Karpas-422 (cell line): ENCODE results near the gene NREP. TPM values are rescaled to one million over a fixed set of nuclear protein-coding genes. Genes with fewer than 3 reads are reported as not detected.

Experiments
- DNase-seq: peaks from one replicate; pipeline ENCODE4 v3.0.0-alpha.2; 2015
- H2AFZ ChIP-seq: fragments of 200-600 bp; sonication (generic); 2 replicates; pipeline ENCODE4 v1.6.1; 2014; ENCODE audit warnings: antibody characterized with exemption, low read length, mixed read lengths
- H3K27ac ChIP-seq: fragments of 200-600 bp; sonication (generic); 2 replicates; pipeline ENCODE4 v1.5.1; 2014; ENCODE audit warnings: mild to moderate bottlenecking, low read length, moderate library complexity
- H3K27me3 ChIP-seq: fragments of 200-600 bp; sonication (generic); 2 replicates; pipeline ENCODE4 v1.6.1; 2014; ENCODE audit warnings: low read length, mixed read lengths
- H3K36me3 ChIP-seq: fragments of 200-600 bp; sonication (generic); 2 replicates; pipeline ENCODE4 v1.6.1; 2014; ENCODE audit warnings: low read length, mixed read lengths; ENCODE audit not compliant: insufficient read depth
- H3K4me1 ChIP-seq: fragments of 200-600 bp; sonication (generic); 2 replicates; pipeline ENCODE4 v1.6.1; 2014; ENCODE audit warnings: mild to moderate bottlenecking, low read length, mixed read lengths
- H3K4me2 ChIP-seq: fragments of 200-600 bp; sonication (generic); 2 replicates; pipeline ENCODE4 v1.6.1; 2014; ENCODE audit warnings: low read length, low read depth, mild to moderate bottlenecking; ENCODE audit not compliant: poor library complexity, severe bottlenecking
- H3K4me3 ChIP-seq: fragments of 200-600 bp; sonication (generic); 2 replicates; pipeline ENCODE4 v1.5.1; 2014; ENCODE audit warnings: mild to moderate bottlenecking, antibody characterized with exemption, low read length, mixed read lengths
- H3K79me2 ChIP-seq: fragments of 200-600 bp; sonication (generic); 2 replicates; pipeline ENCODE4 v1.6.1; 2014; ENCODE audit warnings: mild to moderate bottlenecking, low read length, mixed read lengths
- H3K9ac ChIP-seq: fragments of 200-600 bp; sonication (generic); 2 replicates; pipeline ENCODE4 v1.6.0; 2014; ENCODE audit warnings: low read length
- H3K9me2 ChIP-seq: fragments of 200-600 bp; sonication (generic), shearing (Covaris generic); replicated peaks from 2 replicates; pipeline ENCODE4 v1.6.0; 2014; ENCODE audit warnings: mild to moderate bottlenecking, low read length, moderate library complexity; ENCODE audit not compliant: insufficient read depth
- H3K9me3 ChIP-seq: fragments of 300-700, 200-600 bp; sonication (generic); 2 replicates; pipeline ENCODE4 v1.6.1; 2014; ENCODE audit warnings: low read length, mixed read lengths
- H4K20me1 ChIP-seq: fragments of 200-600 bp; sonication (generic); 2 replicates; pipeline ENCODE4 v1.6.1; 2014; ENCODE audit warnings: mild to moderate bottlenecking, antibody characterized with exemption, low read length, low read depth; ENCODE audit not compliant: insufficient read depth
- small RNA-seq: library from RNA; depleted of rRNA; stranded (forward); fragments of <200 nt; gene quantifications from one replicate; pipeline ENCODE3, GENCODE V24; 2014
- total RNA-seq: library from RNA; depleted of rRNA; stranded (reverse); fragments of >200 nt; shearing (Covaris generic); gene quantifications from 2 replicates; pipeline ENCODE4 v1.2.3, GENCODE V29; 2014; ENCODE audit warnings: low replicate concordance; rRNA removed

The NREP gene
- total RNA-seq, 1 experiment from 2014 or later = 5.8 TPM

DNA sequence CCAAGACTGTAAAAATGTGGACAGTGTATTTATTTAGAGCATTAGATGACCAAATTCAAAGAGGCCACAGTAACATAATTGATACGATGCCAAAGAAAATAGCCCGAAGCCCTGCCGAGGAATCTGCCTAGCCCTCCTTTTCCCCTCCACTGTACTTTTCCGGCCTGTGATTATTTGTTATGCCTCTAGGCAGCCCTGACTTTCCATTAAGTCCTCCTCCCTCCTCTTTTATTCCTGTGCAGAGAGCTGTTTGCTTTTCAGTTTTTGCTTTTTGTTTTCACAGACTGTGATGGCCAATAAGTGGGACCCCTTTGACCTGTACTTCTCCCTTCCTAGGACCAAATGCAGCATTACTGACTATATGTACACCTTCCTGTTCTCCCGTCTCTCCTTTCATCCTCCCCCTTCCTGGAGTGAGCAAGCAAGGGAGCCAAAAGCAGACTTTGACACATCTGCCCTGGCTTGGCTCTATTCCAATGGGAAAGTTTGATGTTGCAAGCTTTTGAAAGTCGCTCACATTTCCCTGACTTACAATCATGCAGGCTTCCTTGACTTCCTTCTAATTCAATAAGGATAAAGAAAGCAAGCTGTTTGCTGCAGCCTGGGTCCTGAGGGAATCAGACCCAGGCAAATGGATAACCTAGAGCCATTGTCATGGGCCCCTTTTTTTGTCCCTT is 76.1 kb downstream of the NREP start:
- no peak overlapping the region for H3K9ac ChIP-seq
- no peaks in the 10 kb centered on the region for H3K9me2 ChIP-seq
- H3K4me2 ChIP-seq = no peak overlapping the region
- H3K27me3 ChIP-seq = no peaks in the 10 kb centered on the region
- no peak for DNase-seq
- no peaks in the 10 kb centered on the region for H3K9me3 ChIP-seq
- no peaks in the 10 kb centered on the region for H3K4me1 ChIP-seq
- H2AFZ ChIP-seq = no peak overlapping the region
- no peaks in the 10 kb centered on the region for H4K20me1 ChIP-seq
- no peak overlapping the region for H3K27ac ChIP-seq
- H3K4me3 ChIP-seq = no peak overlapping the region
- H3K79me2 ChIP-seq = no peaks in the 10 kb centered on the region
- H3K36me3 ChIP-seq = no peaks in the 10 kb centered on the region

GRCh38 chr5:111679611-111680010 is 77.4 kb downstream of the NREP start:
- no peaks in the 10 kb centered on the region for H3K9me3 ChIP-seq
- no peak overlapping the region for H3K9ac ChIP-seq
- no peaks in the 10 kb centered on the region for H3K27me3 ChIP-seq
- H3K4me3 ChIP-seq = no peak overlapping the region
- H3K36me3 ChIP-seq = no peaks in the 10 kb centered on the region
- H3K4me2 ChIP-seq = no peak overlapping the region
- H3K79me2 ChIP-seq = no peaks in the 10 kb centered on the region
- no peak overlapping the region for H2AFZ ChIP-seq
- no peak overlapping the region for H3K27ac ChIP-seq
- DNase-seq = no peak
- no peaks in the 10 kb centered on the region for H3K9me2 ChIP-seq
- H3K4me1 ChIP-seq = no peaks in the 10 kb centered on the region
- no peaks in the 10 kb centered on the region for H4K20me1 ChIP-seq

Small RNA genes within 50 kb of the gene (small RNA-seq; reads per million reads assigned to genes)
- gene RN7SKP57 = not detected

Other genes with a start within 250 kb of the NREP start
- gene STARD4, start 244.7 kb downstream of the NREP start, total RNA-seq = 23.1 and 29.3 TPM in 2 replicates